Left hindlimb (tissue), 1 donor: ENCODE measurements around the gene KCNK16.
A peak's percentile ranks its signal among the peaks of the same experiment; 100 is the strongest.

Experiments
- DNase-seq: peaks from one replicate; pipeline ENCODE4 v3.0.0-alpha.2; 2018

KCNK16 gene

GRCh38 chr6:39341352-39341751 is 18.9 kb upstream of the KCNK16 start:
- no peak for DNase-seq

- no peak for DNase-seq
Measured at GRCh38 chr6:39339868-39340550, 17.5 kb upstream of the KCNK16 start.

- no peak for DNase-seq
Measured at GRCh38 chr6:39339096-39339867, 16.8 kb upstream of the KCNK16 start.

GRCh38 chr6:39338397-39338796 is 15.9 kb upstream of the KCNK16 start:
- no peak for DNase-seq

- DNase-seq, result no peak
Measured at GRCh38 chr6:39335780-39336545, 13.5 kb upstream of the KCNK16 start.

GRCh38 chr6:39333644-39334438 is 11.3 kb upstream of the KCNK16 start:
- no peak for DNase-seq

GRCh38 chr6:39330476-39330875 is 8.0 kb upstream of the KCNK16 start:
- no peak for DNase-seq

GRCh38 chr6:39330057-39330456 is 7.6 kb upstream of the KCNK16 start:
- no peak for DNase-seq

- no peak for DNase-seq
Measured at GRCh38 chr6:39328066-39328465, 5.6 kb upstream of the KCNK16 start.

- DNase-seq, result no peak
Measured at GRCh38 chr6:39327507-39327906, 5.0 kb upstream of the KCNK16 start.

GRCh38 chr6:39321761-39322160 is 741 bp downstream of the KCNK16 start:
- DNase-seq, result no peak

- no peak for DNase-seq
Measured at GRCh38 chr6:39320363-39320984, 2.0 kb downstream of the KCNK16 start.

- DNase-seq, result peak; percentile 60
Measured at GRCh38 chr6:39319621-39320362, 2.7 kb downstream of the KCNK16 start.

- DNase-seq, result no peak
Measured at GRCh38 chr6:39317256-39317655, 5.2 kb downstream of the KCNK16 start.

- DNase-seq, result no peak
Measured at GRCh38 chr6:39314273-39314795, 8.2 kb downstream of the KCNK16 start, which contains the start of gene KCNK17. KCNK17 (minus strand) TSS chr6:39314419; CDS start chr6:39314320, 99 bp downstream.

- no peak for DNase-seq
Measured at GRCh38 chr6:39313526-39314272, 8.8 kb downstream of the KCNK16 start.

- DNase-seq, result no peak
Measured at GRCh38 chr6:39312912-39313525, 9.5 kb downstream of the KCNK16 start.

GRCh38 chr6:39310542-39310941 is 12.0 kb downstream of the KCNK16 start:
- no peak for DNase-seq

- peak; percentile 57 for DNase-seq
Measured at GRCh38 chr6:39309942-39310531, 12.5 kb downstream of the KCNK16 start.

- no peak for DNase-seq
Measured at GRCh38 chr6:39307462-39307861, 15.0 kb downstream of the KCNK16 start.
